HG03066 (cell line): ENCODE data around the gene LRRC32.
A peak's percentile ranks its signal among the peaks of the same experiment; 100 is the strongest.
"Not testable (repeated sequence)": the region's sequence is repeated elsewhere in the genome, so short reads cannot be mapped to it uniquely, and the experiment has no call there.

Experiments
- ATAC-seq: cut with Tn5 transposase; IDR thresholded peaks from one replicate; pipeline ENCODE4 v1.9.1; 2021; ENCODE audit warnings: low read depth; ENCODE audit not compliant: unreplicated experiment

LRRC32 gene

DNA sequence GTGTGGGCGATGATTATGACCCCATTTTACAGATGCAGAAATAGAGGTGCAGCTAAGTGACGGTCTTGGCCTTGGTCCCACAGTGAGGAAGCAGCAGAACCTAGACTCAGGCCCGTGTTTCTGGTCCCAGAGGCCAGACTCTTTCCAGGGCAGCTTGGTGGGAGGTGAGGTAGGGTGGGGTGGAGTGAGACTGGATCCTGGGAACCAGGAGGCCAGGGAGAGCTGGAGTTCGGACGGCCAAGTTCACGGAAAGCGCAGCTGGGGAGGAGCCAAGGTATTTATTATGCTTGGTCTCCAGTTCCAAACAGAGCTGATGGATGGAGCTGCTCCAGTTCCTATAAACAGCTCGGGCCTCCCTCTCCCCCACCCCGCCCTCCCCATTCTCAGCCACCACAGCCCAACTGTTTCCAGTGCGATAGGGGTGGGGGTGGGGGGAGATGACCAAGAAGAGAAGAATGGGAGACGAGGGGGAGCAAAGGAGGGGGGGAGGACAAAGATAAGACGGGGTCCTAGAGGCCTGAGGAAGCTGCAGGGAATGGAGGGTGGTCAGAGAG is 16.2 kb downstream of the LRRC32 start:
- ATAC-seq = no peak

DNA sequence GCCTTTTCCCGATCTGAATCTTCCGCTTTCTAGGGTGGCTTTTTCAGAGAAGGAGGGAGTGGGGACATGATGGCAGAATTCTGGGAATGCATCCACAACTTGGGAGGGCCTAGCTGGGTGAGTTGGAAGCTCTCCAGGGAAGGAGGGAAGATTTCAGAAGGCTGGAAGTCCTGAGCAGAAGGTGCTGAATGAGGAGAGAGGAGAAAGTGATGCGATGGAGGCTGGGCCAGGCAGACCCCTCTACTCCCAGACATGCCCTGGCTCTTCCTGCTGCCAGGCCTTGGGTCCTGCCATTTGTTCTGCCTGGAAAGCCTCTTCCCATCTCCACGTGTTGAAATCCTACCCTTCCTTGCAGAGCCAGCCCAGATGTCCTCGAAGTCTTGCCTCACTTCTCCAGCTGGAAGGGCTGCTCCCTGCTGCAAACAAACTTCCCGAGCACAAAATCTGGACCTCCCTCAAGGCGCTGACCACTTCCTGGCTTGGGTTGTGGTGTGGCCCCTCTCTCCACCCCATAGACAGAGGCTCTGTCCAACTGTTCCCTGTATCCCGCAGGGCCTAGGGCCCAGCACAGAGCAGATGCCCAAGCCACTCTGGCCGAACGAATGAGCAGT is 16.8 kb downstream of the LRRC32 start:
- ATAC-seq = no peak

DNA sequence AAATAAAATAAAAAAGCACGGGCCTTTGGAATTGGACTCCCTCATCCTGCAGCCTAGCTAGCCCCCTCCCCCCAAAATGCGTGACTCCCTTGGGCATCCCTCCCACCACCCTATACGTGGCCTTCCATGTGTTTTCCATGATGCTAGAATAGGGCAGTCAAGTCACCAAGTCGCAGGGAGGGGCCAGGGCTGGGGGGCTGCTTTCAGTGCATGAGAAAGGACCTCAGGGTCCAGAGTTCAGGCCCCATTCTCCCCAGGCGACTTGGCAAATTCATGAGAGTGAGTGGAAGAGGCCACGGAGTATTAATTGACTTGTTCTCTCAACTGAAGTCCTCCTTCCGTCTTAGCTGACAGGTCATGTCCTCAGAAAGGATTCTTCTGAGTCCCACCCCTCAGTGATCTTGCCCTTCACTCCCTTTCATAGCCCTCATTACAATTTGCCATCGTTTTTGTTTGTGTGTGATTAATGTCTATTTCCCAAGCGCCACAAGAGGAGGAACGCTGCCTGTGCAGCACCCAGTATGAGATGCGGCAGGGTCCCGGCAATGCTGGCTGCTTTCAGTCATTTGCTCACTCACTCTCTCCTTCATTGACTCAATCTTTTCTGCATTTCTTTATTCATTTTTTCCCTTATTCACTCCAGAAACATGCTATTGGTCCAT is 17.4 kb downstream of the LRRC32 start:
- ATAC-seq = no peak

DNA sequence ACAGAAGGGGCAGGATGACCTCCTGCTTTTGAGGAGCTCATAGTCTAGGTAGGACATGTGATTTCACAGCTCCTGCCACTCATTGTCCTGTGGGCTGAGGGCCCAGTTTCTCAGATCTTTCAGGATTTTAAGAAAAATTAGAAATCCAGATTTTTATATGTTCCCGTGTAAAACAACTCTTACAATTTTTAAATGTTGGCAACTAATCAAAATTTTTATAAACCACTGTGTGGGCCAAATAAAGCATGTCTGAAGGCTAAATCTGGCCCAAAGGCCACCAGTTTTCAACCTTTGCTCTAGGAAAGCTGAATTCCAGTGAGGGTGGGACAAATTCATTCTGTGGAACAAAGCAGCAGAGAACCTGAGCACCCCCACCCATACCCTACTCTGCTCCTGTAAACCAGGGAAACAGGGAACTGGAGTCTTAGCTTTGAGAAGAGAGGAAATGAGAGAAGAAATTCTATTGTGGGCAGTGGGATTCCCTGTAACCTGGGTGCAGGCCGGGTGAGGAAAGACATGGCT is 20.6 kb downstream of the LRRC32 start:
- ATAC-seq = no peak

DNA sequence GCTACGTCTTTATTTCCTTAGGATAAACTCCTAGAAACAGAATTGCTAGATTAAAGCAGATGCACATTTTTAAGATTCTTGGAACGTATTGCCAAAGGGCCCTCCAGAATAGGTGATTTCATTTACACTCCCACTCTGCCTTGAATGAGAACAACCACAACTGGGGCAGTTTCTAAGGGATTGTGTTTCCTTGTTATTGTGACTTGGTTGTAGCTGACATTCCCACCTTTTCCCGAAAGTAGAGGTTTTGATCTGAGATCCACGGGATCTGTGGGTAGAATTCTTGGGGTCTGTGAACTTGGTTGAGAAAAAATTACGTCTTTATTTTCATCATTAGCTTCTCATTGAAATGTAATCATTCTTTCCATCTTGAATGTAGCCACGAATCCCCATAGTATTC is 21.5 kb downstream of the LRRC32 start:
- no peak for ATAC-seq

DNA sequence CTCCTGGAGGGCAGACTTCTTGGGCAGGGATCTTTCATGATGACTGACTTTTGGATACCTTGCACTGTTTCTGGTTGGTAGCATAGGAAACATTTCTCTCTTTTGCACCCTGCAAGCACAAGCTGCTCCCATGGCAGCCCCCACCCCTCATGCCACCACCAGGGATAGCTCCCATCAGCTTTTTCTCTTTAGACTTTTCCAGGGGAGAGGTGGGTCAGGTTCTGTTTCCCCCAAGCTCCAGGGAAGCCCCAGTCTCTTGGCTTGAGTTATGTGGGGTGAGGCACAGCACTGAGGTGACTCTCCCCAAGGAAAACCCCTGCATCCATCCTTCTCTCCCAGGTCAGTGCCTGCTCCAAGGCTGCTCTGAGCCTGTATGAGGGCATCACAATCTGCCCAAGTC is 22.5 kb downstream of the LRRC32 start:
- ATAC-seq = no peak

DNA sequence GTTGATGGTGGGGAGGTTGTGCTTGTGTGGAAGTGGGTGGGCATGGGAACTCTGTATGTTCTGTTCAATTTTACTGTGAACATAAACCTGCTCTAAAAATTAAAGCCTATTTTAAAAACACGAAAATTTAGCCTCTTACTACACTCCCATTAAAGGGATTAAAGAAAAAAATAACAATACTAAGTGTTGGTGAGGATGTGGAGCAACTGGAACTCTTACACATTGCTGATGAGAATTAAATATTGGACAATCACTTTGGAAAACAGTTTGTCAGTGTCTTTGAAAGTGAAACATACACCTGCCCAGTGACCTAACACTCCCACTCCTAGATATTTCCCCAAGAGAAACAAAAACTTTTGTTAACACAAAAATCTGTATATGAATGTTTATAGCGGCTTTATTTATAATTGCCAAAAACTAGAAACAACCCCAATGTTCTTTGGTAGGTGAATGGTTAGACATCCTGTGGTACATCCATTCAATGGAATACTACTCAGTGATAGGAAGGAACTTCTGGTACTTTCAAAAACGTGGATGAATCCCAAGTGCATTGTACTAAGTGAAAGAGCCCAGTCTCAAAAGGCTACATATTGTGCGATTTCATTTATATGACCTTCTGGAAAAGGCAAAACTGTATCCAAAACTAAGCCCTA is 23.5 kb downstream of the LRRC32 start:
- no peak for ATAC-seq

- no peak for ATAC-seq
Observed at GRCh38 chr11:76644591-76644990, 26.0 kb downstream of the LRRC32 start.

GRCh38 chr11:76643711-76644110 is 26.8 kb downstream of the LRRC32 start:
- ATAC-seq = not testable (repeated sequence)

DNA sequence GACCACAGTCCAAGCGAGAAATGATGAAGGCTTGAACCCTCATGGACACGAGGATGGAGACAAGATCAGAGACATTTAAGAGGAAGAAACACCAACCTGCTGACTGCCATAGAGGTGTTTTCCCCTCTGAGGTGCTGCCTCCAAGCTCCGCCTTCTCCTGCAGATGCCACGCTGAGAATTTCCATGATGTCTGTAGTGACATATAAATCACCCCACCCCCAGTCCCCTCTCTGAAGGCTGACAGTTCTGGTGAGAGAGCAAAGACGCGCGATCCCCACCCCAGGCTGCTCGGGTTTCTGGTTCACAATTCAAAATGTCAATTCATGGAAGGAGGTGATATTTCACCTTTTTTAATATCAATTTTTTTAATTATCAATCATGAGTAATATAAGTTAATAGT is 28.2 kb downstream of the LRRC32 start:
- ATAC-seq = no peak

DNA sequence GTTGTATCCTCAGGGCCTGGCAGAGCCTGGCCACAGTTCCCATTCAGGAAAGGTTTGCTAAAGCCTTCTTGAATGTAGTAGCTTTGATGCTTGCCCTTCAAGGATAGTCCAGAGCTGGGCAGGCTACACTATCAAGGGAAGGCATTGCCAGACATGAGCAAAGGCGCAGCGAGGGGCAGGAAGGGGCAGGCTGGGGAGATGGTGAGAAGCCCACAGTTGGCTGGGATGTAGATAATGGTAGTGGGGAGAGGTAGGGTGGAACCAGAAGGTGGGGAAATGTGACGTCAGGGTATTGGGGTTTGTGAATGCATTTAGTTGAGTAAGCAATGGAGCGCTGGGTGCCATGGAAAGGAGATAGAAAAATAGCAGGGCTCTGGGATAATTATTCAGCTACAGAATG is 28.6 kb downstream of the LRRC32 start:
- no peak for ATAC-seq

- ATAC-seq = no peak
Observed at GRCh38 chr11:76640501-76640900, 30.0 kb downstream of the LRRC32 start.

DNA sequence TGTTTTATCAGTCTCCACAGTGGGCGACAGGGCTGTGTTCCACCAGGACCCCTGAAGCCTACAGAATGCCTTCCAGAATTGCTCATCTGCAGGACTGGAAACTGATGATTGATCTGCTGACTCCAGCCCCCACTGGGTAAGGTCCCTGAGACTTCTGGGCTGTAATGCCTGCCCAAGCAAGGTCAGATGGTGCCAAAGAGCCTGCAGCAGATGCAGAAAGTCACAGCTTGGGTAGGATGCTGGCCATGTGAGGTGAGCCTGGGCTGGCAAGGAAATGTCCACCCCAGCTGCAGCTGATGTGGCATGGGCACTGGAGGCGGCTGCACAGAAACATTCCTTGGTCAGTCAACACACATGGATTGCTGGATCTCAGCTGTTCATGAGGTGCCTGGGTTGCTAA is 30.9 kb downstream of the LRRC32 start:
- no peak for ATAC-seq

GRCh38 chr11:76638270-76639197 is 32.0 kb downstream of the LRRC32 start:
- ATAC-seq = no peak

DNA sequence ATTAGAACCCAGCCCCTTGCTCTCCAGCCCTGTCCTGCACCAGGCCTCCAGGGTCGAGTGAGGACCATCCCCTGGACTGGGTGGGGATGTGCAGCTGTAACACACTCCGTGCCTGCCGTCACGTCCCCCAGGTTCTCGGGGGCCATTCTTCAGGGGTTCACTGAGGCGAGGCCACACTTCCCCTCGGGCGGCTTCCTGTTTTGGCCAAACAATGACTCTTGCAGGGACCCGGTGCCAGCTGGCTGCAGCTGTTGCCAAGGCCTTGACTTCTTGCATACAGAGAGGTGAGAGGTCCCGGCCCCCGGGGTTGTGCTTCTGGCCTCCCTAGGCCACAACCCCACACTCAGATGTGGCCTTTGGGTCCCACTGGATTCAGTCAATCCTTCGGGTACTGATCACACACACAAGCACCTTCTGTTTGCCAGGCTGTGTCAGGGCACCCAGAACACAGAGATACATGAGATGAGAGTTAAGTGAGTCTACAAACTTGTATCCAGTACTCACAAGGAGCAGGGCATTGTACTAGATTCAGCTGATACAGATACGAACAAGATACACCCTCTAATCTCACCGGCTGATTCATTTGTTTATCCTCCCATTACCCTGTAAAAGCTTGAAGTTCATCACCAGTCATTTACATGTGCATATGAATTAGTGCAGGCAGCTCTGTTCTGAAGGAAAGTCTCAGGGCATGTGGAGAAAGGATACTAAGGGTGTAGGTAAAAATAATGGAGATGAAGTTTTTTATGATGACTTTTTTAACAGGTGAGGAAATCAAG is 32.9 kb downstream of the LRRC32 start:
- ATAC-seq = peak; percentile 89

DNA sequence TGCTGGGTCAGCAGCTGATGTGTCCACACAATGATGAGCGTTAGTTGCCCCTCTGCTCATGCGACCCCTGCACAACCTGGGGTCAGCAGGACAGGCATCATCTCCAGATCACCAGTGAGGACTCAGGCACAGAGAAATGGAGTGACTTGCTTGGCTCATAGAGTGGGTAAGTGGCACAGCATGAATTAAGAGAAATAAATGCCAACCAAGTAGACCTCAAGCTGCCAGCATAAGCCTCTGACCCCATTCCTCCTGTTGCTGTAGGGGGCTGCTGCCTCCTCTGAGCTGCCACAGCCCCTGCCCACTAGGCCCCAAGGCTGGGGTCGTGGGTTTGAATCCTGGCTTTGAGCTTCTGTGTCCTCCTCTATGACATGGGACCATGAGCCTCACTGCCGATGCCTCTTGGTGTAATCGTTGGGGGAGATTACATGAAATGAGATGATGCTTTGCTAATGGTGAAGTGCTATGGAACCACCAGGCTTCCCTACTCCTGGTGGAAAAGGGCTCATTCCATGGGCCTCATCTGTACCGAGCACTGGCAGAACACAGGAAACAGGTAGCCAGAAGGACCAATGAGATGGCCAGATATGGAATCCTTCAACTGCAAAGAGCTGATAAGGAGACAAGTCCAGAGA is 33.6 kb downstream of the LRRC32 start:
- ATAC-seq = no peak

GRCh38 chr11:76635991-76636738 is 34.4 kb downstream of the LRRC32 start:
- ATAC-seq = no peak

DNA sequence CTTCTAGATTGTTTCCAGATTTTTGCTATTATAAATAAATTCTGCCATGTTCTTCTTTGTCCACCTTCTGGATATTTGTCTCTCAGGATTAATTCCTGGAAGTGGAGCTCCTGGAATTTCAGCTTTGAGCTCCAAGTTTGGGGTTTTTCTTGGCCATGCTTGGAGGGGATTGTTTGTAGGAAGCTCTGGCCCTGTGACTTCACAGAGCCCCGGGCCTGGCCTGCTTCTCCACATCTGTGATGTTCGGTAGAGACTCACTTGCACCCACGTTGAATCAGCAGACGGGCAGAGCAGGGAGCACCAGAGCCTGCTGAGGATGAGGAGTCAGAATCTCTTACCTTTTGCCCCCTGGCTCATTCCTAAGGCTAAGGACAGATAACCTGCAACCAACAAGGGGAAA is 35.7 kb downstream of the LRRC32 start:
- ATAC-seq = no peak

- no peak for ATAC-seq
Observed at GRCh38 chr11:76632492-76632891, 38.1 kb downstream of the LRRC32 start.
